ENCODE measurements around the gene ABHD2. TPM values are rescaled to one million over a fixed set of nuclear protein-coding genes. Genes with fewer than 3 reads are reported as not detected.

ABHD2 gene
- total and polyA plus RNA-seq, 4 donors, result 9.1 to 221 (median 82.5) TPM

- ATAC-seq (ENCODE audit: low FRiP score) (no peak), DNase-seq (no peak)
- no peaks in the 10 kb centered on the region for H3K9me3 ChIP-seq (ENCODE audit: control insufficient read depth, low read length)
- 55 to 68% methylated on average over 3 of the region's 3 CpGs for WGBS, 2 donors
- peak overlapping the region in 1 of 2 donors; percentile 45 for H3K27ac ChIP-seq (ENCODE audit: low read depth in 1 of 2, low read length in 2 of 2)
- intact Hi-C loops (cut with DNase I), result no loop called here
- no peaks in the 10 kb centered on the region for H3K27me3 ChIP-seq (ENCODE audit: control insufficient read depth in 1 of 2, insufficient read depth in 2 of 2, low read length in 1 of 2)
- peaks cover 4 to 10% of the 10 kb centered on the region in 2 donors for H3K4me1 ChIP-seq (ENCODE audit: control insufficient read depth in 1 of 2, insufficient read depth in 2 of 2, low read length in 2 of 2)
- H3K36me3 ChIP-seq (ENCODE audit: control insufficient read depth in 1 of 2, insufficient read depth in 2 of 2, low read length in 1 of 2), result peaks cover 0 to 11% of the 10 kb centered on the region in 2 donors
- no peak overlapping the region for H3K4me3 ChIP-seq (ENCODE audit: low read length in 2 of 2)
Measured at GRCh38 chr15:89127054-89127702, 38.9 kb downstream of the ABHD2 start.

GRCh38 chr15:89128320-89129122 is 40.3 kb downstream of the ABHD2 start:
- DNase-seq, result no peak
- Histone ChIP-seq H3K4me3 (ENCODE audit: low read length in 2 of 2) (no peak overlapping the region), H3K27ac (ENCODE audit: low read depth in 1 of 2, low read length in 2 of 2) (peak overlapping the region in 1 of 2 donors; percentile 61), H3K4me1 (ENCODE audit: control insufficient read depth in 1 of 2, insufficient read depth in 2 of 2, low read length in 2 of 2) (peaks cover 8 to 10% of the 10 kb centered on the region in 2 donors), H3K27me3 (ENCODE audit: control insufficient read depth in 1 of 2, insufficient read depth in 2 of 2, low read length in 1 of 2) (no peaks in the 10 kb centered on the region), H3K9me3 (ENCODE audit: control insufficient read depth, low read length) (no peaks in the 10 kb centered on the region), H3K36me3 (ENCODE audit: control insufficient read depth in 1 of 2, insufficient read depth in 2 of 2, low read length in 1 of 2) (peaks cover 0 to 6% of the 10 kb centered on the region in 2 donors)
- intact Hi-C loops (cut with DNase I), result loop anchor here in 1 of 2 donors (2.0 kb wide), 1 partner anchor 72 kb away; no protein-coding TSS in a partner anchor
- no peak for ATAC-seq (ENCODE audit: low FRiP score)
- 96% methylated on average over 6 of the region's 6 CpGs for WGBS, 2 donors

- Histone ChIP-seq H3K27ac (ENCODE audit: low read depth in 1 of 2, low read length in 2 of 2) (peak overlapping the region in 1 of 2 donors; percentile 50), H3K27me3 (ENCODE audit: control insufficient read depth in 1 of 2, insufficient read depth in 2 of 2, low read length in 1 of 2) (no peaks in the 10 kb centered on the region), H3K36me3 (ENCODE audit: control insufficient read depth in 1 of 2, insufficient read depth in 2 of 2, low read length in 1 of 2) (peaks cover 0 to 6% of the 10 kb centered on the region in 2 donors), H3K9me3 (ENCODE audit: control insufficient read depth, low read length) (no peaks in the 10 kb centered on the region), H3K4me1 (ENCODE audit: control insufficient read depth in 1 of 2, insufficient read depth in 2 of 2, low read length in 2 of 2) (peaks cover 6 to 10% of the 10 kb centered on the region in 2 donors), H3K4me3 (ENCODE audit: low read length in 2 of 2) (no peak overlapping the region)
- no peak for ATAC-seq (ENCODE audit: low FRiP score)
- intact Hi-C loops (cut with DNase I), result loop anchor here in 1 of 2 donors (2.0 kb wide), 1 partner anchor 72 kb away; no protein-coding TSS in a partner anchor
- DNase-seq, result peak in 1 of 2 donors; percentile 85
- 46 to 57% methylated on average over 3 of the region's 3 CpGs for WGBS, 2 donors
Measured at GRCh38 chr15:89129123-89129815, 41.0 kb downstream of the ABHD2 start.

- intact Hi-C loops (cut with DNase I), result loop anchor here (2.0 to 5.0 kb wide), 2 partner anchors 72 to 73 kb away; no protein-coding TSS in a partner anchor
Measured at GRCh38 chr15:89129816-89130134, 41.5 kb downstream of the ABHD2 start.

GRCh38 chr15:89130201-89130600 is 41.9 kb downstream of the ABHD2 start:
- peaks cover 6 to 10% of the 10 kb centered on the region in 2 donors for H3K4me1 ChIP-seq (ENCODE audit: control insufficient read depth in 1 of 2, insufficient read depth in 2 of 2, low read length in 2 of 2)
- no peak for ATAC-seq (ENCODE audit: low FRiP score)

More at GRCh38 chr15:89129816-89130134, 41.5 kb downstream of the ABHD2 start:
- DNase-seq (no peak), ATAC-seq (ENCODE audit: low FRiP score) (no peak)
- H3K27me3 ChIP-seq (ENCODE audit: control insufficient read depth in 1 of 2, insufficient read depth in 2 of 2, low read length in 1 of 2), result no peaks in the 10 kb centered on the region
- no peaks in the 10 kb centered on the region for H3K9me3 ChIP-seq (ENCODE audit: control insufficient read depth, low read length)
- no peak overlapping the region for H3K4me3 ChIP-seq (ENCODE audit: low read length in 2 of 2)
- H3K27ac ChIP-seq (ENCODE audit: low read depth in 1 of 2, low read length in 2 of 2), result no peak overlapping the region
- 8 to 12% methylated on average over 1 of the region's 1 CpG for WGBS, 2 donors
- H3K4me1 ChIP-seq (ENCODE audit: control insufficient read depth in 1 of 2, insufficient read depth in 2 of 2, low read length in 2 of 2), result peaks cover 6 to 10% of the 10 kb centered on the region in 2 donors
- peaks cover 0 to 6% of the 10 kb centered on the region in 2 donors for H3K36me3 ChIP-seq (ENCODE audit: control insufficient read depth in 1 of 2, insufficient read depth in 2 of 2, low read length in 1 of 2)

GRCh38 chr15:89131731-89132130 is 43.5 kb downstream of the ABHD2 start:
- H3K27ac ChIP-seq (ENCODE audit: low read depth in 1 of 2, low read length in 2 of 2), result no peak overlapping the region
- peaks cover 6 to 10% of the 10 kb centered on the region in 2 donors for H3K4me1 ChIP-seq (ENCODE audit: control insufficient read depth in 1 of 2, insufficient read depth in 2 of 2, low read length in 2 of 2)
- no peak for ATAC-seq (ENCODE audit: low FRiP score)

More at GRCh38 chr15:89130201-89130600, 41.9 kb downstream of the ABHD2 start:
- no peak overlapping the region for H3K4me3 ChIP-seq (ENCODE audit: low read length in 2 of 2)
- H3K36me3 ChIP-seq (ENCODE audit: control insufficient read depth in 1 of 2, insufficient read depth in 2 of 2, low read length in 1 of 2), result peaks cover 0 to 6% of the 10 kb centered on the region in 2 donors
- 85 to 88% methylated on average over 5 of the region's 5 CpGs for WGBS, 2 donors
- intact Hi-C loops (cut with DNase I), result loop anchor here in 1 of 2 donors (5.0 kb wide), 1 partner anchor 73 kb away; no protein-coding TSS in a partner anchor
- peak overlapping the region in 1 of 2 donors; percentile 1 for H3K27ac ChIP-seq (ENCODE audit: low read depth in 1 of 2, low read length in 2 of 2)
- H3K9me3 ChIP-seq (ENCODE audit: control insufficient read depth, low read length), result no peaks in the 10 kb centered on the region
- no peaks in the 10 kb centered on the region for H3K27me3 ChIP-seq (ENCODE audit: control insufficient read depth in 1 of 2, insufficient read depth in 2 of 2, low read length in 1 of 2)
- no peak for DNase-seq

GRCh38 chr15:89132611-89133507 is 44.6 kb downstream of the ABHD2 start:
- H3K9me3 ChIP-seq (ENCODE audit: control insufficient read depth, low read length), result no peaks in the 10 kb centered on the region
- H3K27me3 ChIP-seq (ENCODE audit: control insufficient read depth in 1 of 2, insufficient read depth in 2 of 2, low read length in 1 of 2), result no peaks in the 10 kb centered on the region
- H3K4me1 ChIP-seq (ENCODE audit: control insufficient read depth in 1 of 2, insufficient read depth in 2 of 2, low read length in 2 of 2), result peaks cover 10% of the 10 kb centered on the region in 2 donors
- peak overlapping the region in 1 of 2 donors; percentile 84 for H3K27ac ChIP-seq (ENCODE audit: low read depth in 1 of 2, low read length in 2 of 2)
- peaks cover 0 to 3% of the 10 kb centered on the region in 2 donors for H3K36me3 ChIP-seq (ENCODE audit: control insufficient read depth in 1 of 2, insufficient read depth in 2 of 2, low read length in 1 of 2)
- H3K4me3 ChIP-seq (ENCODE audit: low read length in 2 of 2), result no peak overlapping the region
- WGBS, 2 donors, result 56 to 60% methylated on average over 9 of the region's 9 CpGs
- ATAC-seq (ENCODE audit: low FRiP score) (peak; percentile 39), DNase-seq (peak in 1 of 2 donors; percentile 60)
- intact Hi-C loops (cut with DNase I), result loop anchor here in 1 of 2 donors (5.0 kb wide), 1 partner anchor 76 kb away; no protein-coding TSS in a partner anchor

More at GRCh38 chr15:89131731-89132130, 43.5 kb downstream of the ABHD2 start:
- Histone ChIP-seq H3K4me3 (ENCODE audit: low read length in 2 of 2) (no peak overlapping the region), H3K9me3 (ENCODE audit: control insufficient read depth, low read length) (no peaks in the 10 kb centered on the region), H3K27me3 (ENCODE audit: control insufficient read depth in 1 of 2, insufficient read depth in 2 of 2, low read length in 1 of 2) (no peaks in the 10 kb centered on the region), H3K36me3 (ENCODE audit: control insufficient read depth in 1 of 2, insufficient read depth in 2 of 2, low read length in 1 of 2) (peaks cover 0 to 3% of the 10 kb centered on the region in 2 donors)
- no peak for DNase-seq
- 84 to 86% methylated on average over 3 of the region's 3 CpGs for WGBS, 2 donors
- intact Hi-C loops (cut with DNase I), result loop anchor here in 1 of 2 donors (5.0 kb wide), 1 partner anchor 74 kb away; no protein-coding TSS in a partner anchor

Data from aorta (tissue), 5 donors.